HL-60/S4 treated with phorbol 12-myristate 13-acetate at 8.2 ng/mL for 4 days and 3 days (cell line): Measurements from ENCODE around the gene SLC6A11.

ENCODE experiments used
- in situ Hi-C: fragments of 300-500 bp; cut with MboI; formaldehyde crosslinking; loops from 2 replicates; pipeline ENCODE4 v1.15.0; 2022; ENCODE audit warnings: low sequenced_read_pairs

Gene SLC6A11

GRCh38 chr3:10788451-10788850 is 27.6 kb upstream of the SLC6A11 start:
- in situ Hi-C loops, result no loop called here

- in situ Hi-C loops, result no loop called here
Measured at GRCh38 chr3:10790713-10791112, 25.3 kb upstream of the SLC6A11 start.

GRCh38 chr3:10792208-10792607 is 23.8 kb upstream of the SLC6A11 start:
- in situ Hi-C loops, result no loop called here

- in situ Hi-C loops, result no loop called here
Measured at GRCh38 chr3:10798600-10799367, 17.2 kb upstream of the SLC6A11 start.

GRCh38 chr3:10804183-10804648 is 11.8 kb upstream of the SLC6A11 start:
- in situ Hi-C loops, result no loop called here

GRCh38 chr3:10806006-10806405 is 10.0 kb upstream of the SLC6A11 start:
- in situ Hi-C loops, result no loop called here

GRCh38 chr3:10808130-10808735 is 7.8 kb upstream of the SLC6A11 start:
- in situ Hi-C loops, result no loop called here

GRCh38 chr3:10808974-10809373 is 7.1 kb upstream of the SLC6A11 start:
- in situ Hi-C loops, result no loop called here

- in situ Hi-C loops, result no loop called here
Measured at GRCh38 chr3:10810376-10810775, 5.7 kb upstream of the SLC6A11 start.

GRCh38 chr3:10813425-10813824 is 2.6 kb upstream of the SLC6A11 start:
- in situ Hi-C loops, result no loop called here

GRCh38 chr3:10814623-10815022 is 1.4 kb upstream of the SLC6A11 start:
- in situ Hi-C loops, result no loop called here

- in situ Hi-C loops, result no loop called here
Measured at GRCh38 chr3:10815487-10815886, 541 bp upstream of the SLC6A11 start.

- in situ Hi-C loops, result no loop called here
Measured at GRCh38 chr3:10816863-10817253, 830 bp downstream of the SLC6A11 start.

- in situ Hi-C loops, result no loop called here
Measured at GRCh38 chr3:10817506-10817905, 1.5 kb downstream of the SLC6A11 start.

GRCh38 chr3:10822055-10822454 is 6.0 kb downstream of the SLC6A11 start:
- in situ Hi-C loops, result no loop called here

- in situ Hi-C loops, result no loop called here
Measured at GRCh38 chr3:10822708-10823515, 6.9 kb downstream of the SLC6A11 start.

GRCh38 chr3:10823516-10823818 is 7.4 kb downstream of the SLC6A11 start:
- in situ Hi-C loops, result no loop called here

GRCh38 chr3:10824468-10824867 is 8.4 kb downstream of the SLC6A11 start:
- in situ Hi-C loops, result no loop called here

GRCh38 chr3:10833855-10834414 is 17.9 kb downstream of the SLC6A11 start:
- in situ Hi-C loops, result no loop called here

GRCh38 chr3:10834951-10835350 is 18.9 kb downstream of the SLC6A11 start:
- in situ Hi-C loops, result no loop called here

GRCh38 chr3:10835406-10835805 is 19.4 kb downstream of the SLC6A11 start:
- in situ Hi-C loops, result no loop called here

GRCh38 chr3:10836676-10837075 is 20.6 kb downstream of the SLC6A11 start:
- in situ Hi-C loops, result no loop called here
